Loucy (cell line): ENCODE measurements around the gene ANKRD18A.

ENCODE experiments used
- EZH2phosphoT487 ChIP-seq: fragments of 200-600 bp; IDR thresholded peaks from 2 replicates; pipeline ENCODE4 v1.6.1; 2018; ENCODE audit warnings: antibody characterized with exemption, mild to moderate bottlenecking, moderate library complexity, borderline replicate concordance
- TF ChIP-seq, protein P1 (sequence below): fragments of 200-600 bp; sonication (generic); conservative IDR thresholded peaks from 2 replicates; pipeline ENCODE4 v1.5.1; 2014; ENCODE audit warnings: mild to moderate bottlenecking, antibody characterized with exemption, low read length

DNA sequence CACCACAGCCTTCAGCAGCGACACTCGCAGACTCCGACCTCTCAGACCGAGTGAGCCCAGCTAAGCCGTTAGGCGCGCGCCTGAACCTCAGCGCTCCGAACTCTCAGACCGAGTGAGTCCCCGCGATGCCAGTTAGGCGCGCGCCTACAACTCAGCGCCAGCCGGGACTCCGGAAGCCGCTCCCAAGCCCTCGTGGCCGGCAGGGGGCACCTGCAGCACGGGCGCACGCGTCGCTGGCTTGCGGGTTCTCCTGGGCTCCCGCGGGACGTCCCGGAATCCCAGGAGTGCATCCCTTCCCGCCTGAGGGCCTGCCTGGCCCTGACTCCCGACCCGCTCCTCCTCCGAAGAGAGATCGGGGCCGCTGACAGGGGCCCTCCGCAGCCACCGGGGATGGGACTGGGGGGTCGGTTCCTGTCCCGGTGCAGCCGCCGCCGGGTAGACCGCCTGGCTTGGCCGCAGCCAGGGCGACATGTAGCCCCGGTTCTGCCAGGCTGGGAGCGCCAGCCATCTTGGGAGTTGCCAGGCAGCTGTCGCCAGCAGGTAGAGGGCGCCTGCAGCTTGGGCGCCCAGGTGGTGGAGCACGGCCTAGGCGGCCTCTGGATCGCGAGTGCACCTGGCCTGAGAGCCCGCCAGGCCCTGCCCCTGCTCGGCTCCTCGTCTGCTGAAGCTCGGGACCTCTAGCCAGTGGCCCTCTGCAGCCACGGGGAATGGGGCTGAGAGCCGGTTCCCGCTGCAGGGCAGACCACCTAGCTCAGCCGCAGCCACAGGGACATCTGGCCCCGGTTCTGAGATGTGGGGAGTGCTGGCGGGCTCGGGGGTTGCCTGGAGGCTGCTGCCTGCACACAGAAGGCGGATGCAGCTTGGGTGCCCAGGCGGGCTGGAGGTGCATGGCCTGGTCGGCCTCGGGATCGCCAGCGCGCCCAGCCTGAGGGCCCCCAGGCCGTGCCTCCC lies at the start of gene ANKRD18A:
- TF ChIP-seq, protein P1, sequence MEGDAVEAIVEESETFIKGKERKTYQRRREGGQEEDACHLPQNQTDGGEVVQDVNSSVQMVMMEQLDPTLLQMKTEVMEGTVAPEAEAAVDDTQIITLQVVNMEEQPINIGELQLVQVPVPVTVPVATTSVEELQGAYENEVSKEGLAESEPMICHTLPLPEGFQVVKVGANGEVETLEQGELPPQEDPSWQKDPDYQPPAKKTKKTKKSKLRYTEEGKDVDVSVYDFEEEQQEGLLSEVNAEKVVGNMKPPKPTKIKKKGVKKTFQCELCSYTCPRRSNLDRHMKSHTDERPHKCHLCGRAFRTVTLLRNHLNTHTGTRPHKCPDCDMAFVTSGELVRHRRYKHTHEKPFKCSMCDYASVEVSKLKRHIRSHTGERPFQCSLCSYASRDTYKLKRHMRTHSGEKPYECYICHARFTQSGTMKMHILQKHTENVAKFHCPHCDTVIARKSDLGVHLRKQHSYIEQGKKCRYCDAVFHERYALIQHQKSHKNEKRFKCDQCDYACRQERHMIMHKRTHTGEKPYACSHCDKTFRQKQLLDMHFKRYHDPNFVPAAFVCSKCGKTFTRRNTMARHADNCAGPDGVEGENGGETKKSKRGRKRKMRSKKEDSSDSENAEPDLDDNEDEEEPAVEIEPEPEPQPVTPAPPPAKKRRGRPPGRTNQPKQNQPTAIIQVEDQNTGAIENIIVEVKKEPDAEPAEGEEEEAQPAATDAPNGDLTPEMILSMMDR: no peak
- no peak for TF ChIP-seq EZH2phosphoT487
